Stimulated activated CD4-positive, alpha-beta T cell treated with anti-CD3 and anti-CD28 coated beads, TNF-alpha, amount 100 ng/mL, for 48 hours (primary cell): ENCODE measurements around the gene ASB1.
"Not testable (repeated sequence)": the region's sequence is repeated elsewhere in the genome, so short reads cannot be mapped to it uniquely, and the experiment has no call there.

Experiments used
- DNase-seq, 3 donors: peaks; one replicate each; pipeline ENCODE4 v3.0.0-alpha.2; 2020; ENCODE audit warnings: low read depth in 3 of 3

The ASB1 gene

GRCh38 chr2:238423561-238424312 is 3.0 kb upstream of the ASB1 start:
- DNase-seq = no peak

GRCh38 chr2:238424313-238424700 is 2.4 kb upstream of the ASB1 start:
- no peak for DNase-seq

GRCh38 chr2:238425505-238425978 is 1.2 kb upstream of the ASB1 start:
- DNase-seq = no peak

DNA sequence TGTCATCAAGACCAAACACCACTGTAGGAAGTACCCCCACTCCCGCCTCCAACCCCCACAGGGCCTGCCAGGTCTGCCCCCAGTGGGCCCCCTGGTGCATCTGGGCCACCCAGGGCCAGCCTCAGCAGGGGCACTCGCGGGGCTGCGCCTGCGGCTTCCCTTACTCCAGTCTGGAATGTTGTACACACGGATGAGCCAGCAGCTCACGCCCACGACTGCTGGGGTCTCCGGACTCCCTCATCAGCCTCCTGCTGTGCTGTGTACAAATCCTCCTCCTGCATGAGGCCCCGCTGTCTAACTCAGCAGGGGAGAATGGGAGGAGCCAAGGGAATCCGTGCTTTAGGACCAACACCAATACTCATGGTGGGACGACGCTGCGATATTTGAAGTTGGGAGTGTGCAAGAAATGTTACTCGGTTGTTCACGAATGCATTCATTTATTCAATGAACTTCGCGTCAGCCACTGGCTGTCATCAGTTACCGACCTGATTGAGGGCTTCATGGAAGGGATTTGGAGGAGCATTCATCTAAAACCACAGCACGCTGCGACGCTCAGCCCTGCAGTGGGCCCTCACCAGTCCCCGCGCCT is 654 bp upstream of the ASB1 start:
- no peak for DNase-seq

DNA sequence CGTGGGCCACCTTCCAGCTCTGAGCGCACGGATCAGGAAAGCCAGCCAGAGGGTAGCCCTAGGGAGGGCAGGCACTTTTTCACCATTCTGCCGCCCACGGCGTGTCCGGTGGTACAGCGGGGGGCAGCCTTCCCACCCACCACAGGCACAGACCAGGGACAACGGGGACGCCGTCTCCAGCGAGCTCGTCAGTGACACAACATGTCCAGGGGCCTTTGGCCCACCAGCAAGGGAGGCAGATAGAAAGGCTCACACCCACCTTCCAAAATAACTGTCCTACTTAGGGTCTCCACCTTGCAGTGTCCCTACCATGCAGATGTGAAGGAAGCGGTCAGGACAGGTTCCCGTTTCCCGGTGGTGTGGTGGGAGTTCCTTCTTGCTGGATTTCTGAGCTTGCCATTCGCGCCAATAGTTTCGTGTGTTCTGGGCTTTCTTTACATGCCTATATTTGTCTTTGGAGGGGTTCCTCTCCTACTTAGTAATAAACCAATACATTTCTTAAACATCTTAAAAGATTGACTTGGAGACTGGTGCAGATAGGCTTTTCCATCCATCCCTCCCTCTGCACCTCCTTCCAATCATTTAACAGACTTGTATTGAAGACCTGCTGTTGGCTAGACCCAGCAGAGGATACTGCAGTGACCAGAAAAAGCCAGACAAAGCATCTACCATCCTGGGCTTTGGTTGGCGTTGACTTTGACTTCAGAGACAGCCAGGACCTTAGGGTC is 872 bp downstream of the ASB1 start:
- peak in 1 of 3 donors; percentile 6 for DNase-seq

- DNase-seq = no peak
These were observed 2.1 kb downstream of the ASB1 start for GRCh38 chr2:238428866-238429265.

DNA sequence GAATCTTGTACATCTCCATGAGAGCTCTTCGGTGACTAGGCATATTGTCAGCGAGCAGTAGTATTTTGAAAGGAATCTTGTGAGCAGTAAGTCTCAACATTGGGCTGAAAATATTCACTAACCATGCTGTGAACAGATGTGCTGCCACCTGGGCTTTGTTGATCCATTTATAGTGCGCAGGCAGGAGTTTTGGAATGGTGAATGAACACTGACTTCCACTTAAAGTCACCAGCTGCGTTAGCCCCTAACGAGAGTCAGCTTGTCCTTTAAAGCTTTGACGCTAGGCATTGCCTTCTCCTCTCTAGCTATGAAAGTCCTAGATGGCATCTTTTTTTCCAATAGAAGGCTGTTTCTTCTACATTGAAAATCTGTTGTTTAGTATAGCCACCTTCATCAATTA is 4.1 kb downstream of the ASB1 start:
- no peak for DNase-seq

- DNase-seq = no peak
These were observed 4.7 kb downstream of the ASB1 start for GRCh38 chr2:238431456-238431855.

- no peak for DNase-seq
These were observed 6.7 kb downstream of the ASB1 start for GRCh38 chr2:238433300-238433915.

DNA sequence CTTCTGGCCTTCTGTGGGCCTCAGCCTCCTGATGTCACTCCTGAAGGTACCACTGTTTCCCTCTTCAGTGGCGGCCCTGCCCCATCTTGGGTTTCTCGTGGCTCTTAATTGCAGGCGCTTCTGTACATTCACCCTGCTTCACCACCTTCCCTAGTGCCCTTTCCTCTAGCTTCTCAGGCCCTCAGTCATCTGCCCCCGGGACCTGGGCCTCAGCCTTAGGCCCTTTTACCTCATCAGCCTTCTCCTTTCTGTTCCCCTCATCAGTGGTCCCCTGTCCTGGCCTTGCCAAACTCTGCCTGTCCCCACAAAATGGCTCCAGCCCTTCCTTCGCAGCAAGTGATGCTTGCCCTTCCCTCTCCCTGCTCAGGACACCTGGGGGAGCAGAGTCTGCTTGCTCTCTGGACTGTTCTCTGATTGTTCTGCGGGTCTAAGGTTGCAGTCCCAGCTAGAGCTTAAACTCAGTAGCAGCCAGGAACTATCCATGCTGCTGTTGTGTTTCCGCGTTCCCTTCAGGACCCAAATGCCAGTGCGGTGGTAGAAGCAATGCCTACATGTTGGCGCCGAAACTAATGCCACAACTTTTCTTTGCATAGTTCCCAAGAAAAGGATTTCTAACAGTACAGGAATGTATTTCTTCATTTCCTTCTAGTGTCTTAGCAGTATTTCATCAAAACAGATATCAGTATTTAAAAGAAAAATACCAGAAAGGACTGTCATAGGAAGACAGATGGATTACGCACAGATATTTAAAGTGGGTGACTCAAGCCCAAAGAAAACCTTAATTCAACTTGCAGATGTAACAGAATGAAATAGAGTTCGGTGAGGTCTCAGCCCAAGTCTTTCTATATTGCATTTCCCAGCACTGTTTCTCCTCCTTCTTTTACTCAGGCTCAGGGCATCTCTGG is 7.5 kb downstream of the ASB1 start:
- no peak for DNase-seq

DNA sequence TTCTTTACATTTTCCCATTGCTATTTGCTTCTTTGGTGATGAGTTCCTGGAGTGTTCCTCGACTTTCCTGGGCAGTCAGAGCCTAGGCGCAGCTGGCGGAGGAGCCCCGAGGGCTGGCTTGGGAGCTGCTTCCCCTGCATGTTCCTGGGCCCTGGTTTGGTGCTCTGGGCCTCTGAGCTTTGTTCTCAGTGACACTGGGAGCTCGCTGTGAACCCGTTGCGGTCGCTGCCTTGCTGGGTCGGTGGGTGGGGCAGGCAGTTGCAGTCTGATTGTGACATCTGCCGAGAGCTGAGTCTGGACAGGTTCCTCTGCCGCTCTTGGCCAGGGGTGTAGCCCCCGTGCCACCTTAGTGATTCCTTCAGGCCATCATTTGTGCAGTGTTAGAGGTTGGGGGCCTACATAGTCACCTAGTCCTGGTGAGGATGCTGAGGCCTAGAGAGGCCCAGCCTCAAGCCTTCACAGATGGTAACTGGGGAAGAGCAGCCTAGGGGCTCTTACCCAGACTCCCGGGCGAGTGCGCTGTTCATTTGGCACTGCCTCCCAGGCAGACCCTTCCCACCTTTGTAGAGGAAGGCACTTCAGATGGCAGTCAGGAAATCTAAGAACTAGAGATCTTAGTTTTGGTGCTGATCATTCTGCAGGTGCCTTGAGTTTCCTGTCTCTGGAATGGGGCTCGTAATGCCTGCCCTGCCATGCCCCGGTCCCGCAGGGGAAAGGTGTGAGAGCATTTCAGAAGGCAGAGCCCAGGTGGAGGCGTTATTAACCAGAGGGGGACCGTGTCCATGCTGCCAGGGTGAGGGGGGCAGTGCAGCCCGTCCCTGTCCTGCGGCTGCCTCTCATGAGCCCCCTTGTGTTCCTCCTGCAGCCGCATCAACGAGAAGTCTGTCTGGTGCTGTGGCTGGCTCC is 8.4 kb downstream of the ASB1 start:
- no peak for DNase-seq

- DNase-seq = no peak
These were observed 9.0 kb downstream of the ASB1 start for GRCh38 chr2:238435752-238436096.

- DNase-seq = peak; percentile 48 to 66 (median 53)
These were observed 12.4 kb downstream of the ASB1 start for GRCh38 chr2:238438856-238439849.

DNA sequence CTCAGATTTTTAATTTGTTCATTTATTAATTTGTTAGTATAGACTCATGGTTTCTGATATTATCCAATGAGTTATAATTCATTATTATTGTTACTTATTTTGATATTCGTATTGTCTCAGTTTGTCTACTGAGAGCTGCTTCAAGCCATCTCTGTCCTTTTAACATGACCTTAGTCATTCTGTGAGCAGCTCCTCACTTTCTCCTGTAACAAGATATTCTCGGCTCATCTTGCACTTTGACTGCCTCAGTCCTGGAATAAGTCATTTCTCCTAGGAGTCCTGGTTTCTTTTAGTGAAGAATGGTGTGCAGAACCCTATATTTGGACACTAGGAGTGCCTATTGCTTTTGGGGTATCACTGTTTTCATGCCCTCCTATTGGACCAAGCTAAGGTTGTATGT is 13.2 kb downstream of the ASB1 start:
- DNase-seq = no peak

DNA sequence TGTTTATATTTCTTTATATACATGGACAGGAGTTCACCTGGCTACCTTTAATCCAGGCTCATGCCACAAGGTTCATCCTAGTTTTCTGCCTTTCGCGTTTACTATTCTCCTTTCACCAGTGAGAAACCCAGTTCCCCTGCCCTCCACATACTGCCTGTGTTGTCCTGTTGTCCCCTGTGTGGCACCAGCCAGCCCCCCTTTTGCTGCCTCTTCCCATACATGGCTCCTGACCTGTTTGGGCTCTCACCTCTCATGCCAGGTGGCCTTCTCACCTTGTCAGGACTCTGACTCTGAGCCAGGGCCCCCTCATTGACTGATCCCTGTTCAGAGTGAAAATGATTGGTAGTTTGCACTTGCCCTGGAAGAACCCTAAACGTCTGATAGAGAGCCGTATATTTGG is 13.6 kb downstream of the ASB1 start:
- no peak for DNase-seq

- DNase-seq = no peak
These were observed 14.0 kb downstream of the ASB1 start for GRCh38 chr2:238440767-238441166.

- no peak for DNase-seq
These were observed 14.8 kb downstream of the ASB1 start for GRCh38 chr2:238441262-238442114.

DNA sequence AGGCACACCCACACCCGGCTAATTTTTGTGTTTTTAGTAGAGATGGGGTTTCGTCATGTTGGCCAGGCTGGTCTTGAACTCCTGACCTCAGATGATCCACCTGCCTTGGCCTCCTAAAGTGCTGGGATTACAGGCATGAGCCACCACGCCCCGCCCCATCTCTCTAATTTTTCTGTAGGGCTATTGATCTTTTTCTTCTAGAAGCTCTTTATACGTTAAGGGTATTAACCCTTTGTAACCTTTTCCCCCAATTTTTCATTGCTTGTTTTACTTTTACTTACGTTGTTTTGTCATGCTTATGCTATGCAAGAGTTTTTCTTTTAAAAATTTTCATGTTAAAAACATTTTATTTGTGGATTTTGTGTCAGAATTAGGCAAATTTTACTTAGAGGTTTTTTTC is 15.5 kb downstream of the ASB1 start:
- not testable (repeated sequence) for DNase-seq
